Stimulated activated CD4-positive, alpha-beta T cell treated with anti-CD3 and anti-CD28 coated beads, Interleukin-4, amount 100 ng/mL, for 24 hours (primary cell): ENCODE results near the gene NUTM2F.
"Not testable (repeated sequence)": the region's sequence is repeated elsewhere in the genome, so short reads cannot be mapped to it uniquely, and the experiment has no call there.

Source experiments
- DNase-seq: peaks from one replicate; pipeline ENCODE4 v3.0.0-alpha.2; 2020

The NUTM2F gene

DNA sequence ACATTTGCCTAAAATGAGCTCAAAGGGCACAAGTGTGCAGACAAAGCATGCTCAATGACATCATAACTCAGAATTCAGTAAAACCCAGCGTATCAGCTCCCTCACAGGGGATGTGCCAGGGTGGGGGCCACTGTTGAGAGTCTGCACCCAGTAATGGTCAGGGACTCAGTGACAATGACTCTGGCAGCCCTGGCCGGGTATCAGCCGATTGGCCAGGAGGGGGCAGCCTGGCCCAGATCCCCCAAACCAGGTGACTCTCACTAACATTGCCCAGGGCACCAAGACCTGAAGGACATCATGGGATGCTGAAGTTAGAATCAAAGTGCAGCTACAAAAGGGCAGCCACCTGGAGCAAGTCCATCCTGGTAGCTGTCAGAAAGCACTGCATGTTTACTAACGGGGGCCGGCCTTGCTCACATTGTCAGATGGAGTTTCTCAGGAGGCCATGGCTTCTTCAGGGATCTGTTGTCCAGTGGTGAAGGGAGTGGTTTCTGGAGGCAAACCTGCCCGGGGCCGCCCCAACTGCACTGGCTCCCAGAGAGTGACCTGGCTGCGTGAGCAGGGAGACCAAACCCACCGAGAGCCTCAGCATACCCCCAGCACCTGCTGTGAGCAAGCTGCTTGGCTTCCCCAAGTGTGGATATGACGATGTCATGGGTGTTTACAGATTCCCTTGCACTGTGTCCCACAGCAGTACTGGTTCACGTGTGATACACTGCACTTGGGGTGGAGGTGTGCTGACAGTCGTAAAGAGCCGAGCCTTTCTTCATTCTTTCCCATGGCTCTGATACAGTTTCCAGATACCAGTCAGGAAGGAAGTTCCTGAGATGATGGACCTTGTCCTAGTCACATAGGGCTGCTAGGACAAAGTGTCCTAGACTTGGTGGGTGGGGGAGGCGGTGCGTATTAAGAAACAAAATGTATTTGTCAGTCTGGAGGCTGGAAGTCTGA, 13.1 kb downstream of the NUTM2F start:
- DNase-seq, result not testable (repeated sequence)

DNA sequence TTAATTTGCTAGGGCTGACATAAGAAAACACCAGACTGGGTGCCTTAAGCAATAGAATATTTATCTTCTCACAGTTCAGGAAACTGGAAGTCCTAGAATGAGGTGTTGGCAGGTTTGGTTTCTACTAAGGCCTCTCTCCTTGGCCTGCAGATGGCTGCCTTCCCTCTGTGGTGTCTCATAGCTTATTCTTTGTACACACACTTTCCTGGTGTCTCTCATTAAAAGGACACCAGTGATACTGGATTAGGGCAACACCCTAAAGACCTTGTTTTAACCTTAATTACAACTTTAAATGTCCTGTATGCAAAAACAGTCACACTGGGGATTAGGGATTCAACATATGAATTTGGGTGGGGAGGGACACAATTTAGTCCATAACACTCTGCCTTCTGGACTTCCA, 25.1 kb downstream of the NUTM2F start:
- DNase-seq, result no peak

DNA sequence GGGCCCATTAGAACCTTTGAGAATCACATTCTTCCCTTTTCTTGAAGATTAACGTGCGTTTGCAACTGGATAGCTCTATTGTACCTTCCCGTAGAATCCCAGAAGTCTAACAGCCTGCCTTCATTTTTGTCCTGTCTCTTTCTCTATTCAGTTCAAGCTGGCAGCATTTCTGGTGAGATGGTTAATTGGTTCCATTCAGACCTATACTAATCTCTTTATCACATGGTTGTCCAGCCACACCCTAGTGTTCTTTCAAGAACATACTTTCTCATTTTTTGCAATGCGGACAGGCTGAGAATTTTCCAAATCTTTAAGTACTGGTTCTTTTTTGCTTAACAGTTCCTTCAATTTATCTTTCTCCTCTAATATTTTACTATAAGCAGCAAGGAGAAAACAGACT, 26.0 kb downstream of the NUTM2F start:
- DNase-seq, result no peak

DNA sequence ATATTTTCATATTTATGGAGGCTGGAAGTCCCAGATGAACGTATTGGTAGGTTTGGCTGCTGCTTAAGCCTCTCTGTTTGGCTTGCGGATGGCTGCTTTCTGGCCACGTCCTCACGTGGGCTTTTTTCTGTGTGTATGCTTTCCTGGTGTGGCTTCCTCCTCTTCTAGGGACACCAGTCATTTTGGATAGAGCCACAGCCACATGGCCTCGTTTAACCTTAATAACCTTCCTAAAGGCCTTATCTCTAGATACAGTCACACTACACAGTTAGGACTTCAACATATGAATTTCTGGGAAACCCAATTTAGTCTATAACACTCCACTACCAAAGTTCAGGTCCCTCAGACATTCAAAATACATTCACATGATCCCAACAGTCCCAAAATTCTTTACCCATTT, 26.9 kb downstream of the NUTM2F start:
- no peak for DNase-seq

DNA sequence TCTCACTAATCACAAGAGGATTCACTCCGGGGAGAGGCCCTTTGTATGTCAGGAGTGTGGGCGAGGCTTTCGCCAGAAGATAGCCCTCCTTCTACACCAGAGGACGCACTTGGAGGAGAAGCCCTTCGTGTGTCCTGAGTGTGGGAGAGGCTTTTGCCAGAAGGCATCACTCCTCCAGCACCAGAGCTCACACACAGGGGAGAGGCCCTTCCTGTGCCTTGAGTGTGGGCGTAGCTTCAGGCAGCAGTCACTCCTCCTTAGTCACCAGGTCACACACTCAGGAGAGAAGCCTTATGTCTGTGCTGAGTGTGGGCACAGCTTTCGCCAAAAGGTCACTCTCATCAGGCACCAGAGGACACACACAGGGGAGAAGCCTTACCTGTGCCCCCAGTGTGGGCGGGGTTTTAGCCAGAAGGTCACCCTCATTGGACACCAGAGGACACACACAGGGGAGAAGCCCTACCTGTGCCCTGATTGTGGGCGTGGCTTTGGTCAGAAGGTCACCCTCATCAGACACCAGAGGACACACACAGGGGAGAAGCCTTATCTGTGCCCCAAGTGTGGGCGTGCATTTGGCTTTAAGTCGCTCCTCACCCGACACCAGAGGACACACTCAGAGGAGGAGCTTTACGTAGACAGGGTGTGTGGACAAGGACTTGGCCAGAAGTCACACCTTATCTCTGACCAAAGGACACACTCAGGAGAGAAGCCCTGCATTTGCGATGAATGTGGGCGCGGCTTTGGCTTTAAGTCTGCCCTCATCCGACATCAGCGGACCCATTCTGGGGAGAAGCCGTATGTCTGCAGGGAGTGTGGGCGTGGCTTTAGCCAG, 27.8 kb downstream of the NUTM2F start:
- no peak for DNase-seq

DNA sequence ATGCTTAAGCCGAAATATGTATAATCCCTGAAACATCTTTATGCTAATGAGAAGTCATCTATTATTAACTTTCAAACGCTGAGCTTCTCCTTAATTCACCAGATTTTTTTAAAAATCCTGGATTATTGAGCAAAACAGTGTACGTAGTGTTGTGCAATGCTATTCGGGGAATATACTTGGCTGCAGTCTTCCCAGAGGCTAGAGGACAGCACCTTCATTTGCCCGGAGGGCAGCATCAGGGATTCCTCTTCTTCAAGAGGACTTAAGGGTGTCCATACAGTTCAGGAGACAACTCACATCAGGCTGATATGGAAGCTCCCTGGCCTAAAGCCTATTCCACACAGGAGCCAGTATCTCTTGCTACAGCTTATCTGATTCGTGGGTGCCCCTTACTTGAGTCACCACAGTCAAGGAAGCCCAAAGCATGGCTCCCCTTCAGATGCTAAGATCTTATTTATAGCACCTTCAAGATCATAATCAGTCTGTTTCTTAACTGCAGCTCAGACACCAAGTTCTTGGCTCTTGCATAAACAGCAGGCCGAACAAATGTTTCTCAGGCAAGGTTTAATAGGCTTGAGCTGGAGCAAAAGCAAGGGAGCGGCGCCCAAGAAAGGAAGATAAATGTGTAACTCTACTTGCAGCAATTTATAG, 29.4 kb downstream of the NUTM2F start:
- DNase-seq, result no peak

DNA sequence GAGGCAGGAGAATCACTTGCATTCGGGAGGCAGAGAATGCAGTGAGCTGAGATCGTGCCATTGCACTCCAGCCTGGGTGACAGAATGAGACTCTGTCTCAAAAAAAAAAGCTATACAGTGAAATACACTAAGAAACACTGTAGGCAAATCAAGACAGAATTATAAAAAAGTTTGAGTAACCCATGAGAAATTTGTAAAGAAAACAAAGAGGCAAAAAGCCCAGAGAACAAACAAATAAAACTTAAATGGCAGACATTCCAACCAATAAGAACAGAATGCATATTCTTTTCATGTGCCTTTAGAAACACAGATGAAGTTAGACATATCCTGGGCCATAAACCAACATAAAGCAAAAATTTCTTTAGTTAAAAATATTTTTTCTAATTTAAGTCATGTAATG, 38.8 kb downstream of the NUTM2F start:
- DNase-seq, result no peak

DNA sequence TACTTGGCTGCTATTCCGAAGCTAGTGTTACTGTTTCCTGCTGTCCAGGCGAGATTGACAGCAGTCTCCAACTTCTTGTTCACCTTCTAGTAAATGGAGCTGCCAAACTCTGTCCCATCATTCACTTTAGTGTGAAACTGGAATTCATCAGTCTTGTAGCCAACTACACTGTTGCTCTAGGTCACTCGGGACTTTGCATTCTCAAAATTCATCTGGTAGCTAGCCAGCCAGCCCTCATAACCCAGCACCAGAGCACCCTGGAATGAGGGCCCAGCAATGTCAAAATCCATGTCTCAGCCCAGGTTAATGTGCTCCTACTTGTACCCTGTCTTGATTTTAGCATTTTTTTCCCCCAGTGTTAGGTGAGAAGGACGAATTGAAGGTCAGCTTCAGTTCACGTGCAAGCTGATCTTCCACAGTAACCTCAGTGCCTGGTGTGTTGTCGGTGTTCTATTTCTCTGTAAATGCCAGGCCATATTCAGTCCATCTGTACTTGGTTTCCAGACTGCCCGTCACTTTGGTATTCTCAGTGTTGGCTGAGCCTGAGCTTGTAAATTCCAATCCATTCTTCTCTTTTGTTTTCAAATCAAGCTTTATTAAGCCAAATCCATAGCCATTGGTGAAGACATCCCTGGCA, 40.4 kb downstream of the NUTM2F start:
- no peak for DNase-seq

DNA sequence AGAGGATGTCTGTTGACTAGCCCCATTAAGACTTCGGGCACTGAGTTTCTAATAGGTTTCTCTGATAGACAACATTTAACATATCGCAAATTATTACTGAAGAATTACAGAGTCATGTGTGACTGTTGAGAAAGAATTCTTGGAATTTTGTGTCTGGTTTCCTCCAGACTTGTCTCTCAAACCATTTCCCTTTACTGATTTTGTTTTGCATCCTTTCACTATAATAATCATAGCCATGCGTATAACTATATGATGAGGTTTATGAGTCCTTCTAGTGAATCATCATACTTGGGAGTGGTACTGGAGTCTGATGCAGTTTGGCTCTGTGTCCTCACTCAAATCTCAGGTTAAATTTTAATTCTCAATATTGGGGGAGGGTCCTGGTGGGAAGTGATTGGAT, 42.3 kb downstream of the NUTM2F start:
- no peak for DNase-seq

DNA sequence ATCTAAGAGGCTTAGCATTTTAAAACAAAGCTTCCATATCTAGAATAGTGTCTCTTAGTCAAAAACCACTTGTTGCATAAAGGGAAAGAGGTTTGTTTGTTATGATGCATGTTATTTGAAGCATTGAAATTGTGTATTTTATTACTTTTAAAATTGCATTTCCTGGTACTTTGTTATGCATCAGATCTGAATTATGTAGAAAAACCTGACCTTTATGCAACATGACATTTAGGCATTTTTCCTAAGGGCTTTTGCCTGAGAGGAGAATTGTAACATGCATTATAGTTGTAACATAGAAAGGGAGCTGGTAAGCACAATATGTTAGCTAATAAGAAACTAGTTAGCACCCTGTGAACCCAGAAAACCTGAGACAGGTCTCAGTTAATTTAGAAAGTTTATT, 47.3 kb downstream of the NUTM2F start:
- no peak for DNase-seq

DNA sequence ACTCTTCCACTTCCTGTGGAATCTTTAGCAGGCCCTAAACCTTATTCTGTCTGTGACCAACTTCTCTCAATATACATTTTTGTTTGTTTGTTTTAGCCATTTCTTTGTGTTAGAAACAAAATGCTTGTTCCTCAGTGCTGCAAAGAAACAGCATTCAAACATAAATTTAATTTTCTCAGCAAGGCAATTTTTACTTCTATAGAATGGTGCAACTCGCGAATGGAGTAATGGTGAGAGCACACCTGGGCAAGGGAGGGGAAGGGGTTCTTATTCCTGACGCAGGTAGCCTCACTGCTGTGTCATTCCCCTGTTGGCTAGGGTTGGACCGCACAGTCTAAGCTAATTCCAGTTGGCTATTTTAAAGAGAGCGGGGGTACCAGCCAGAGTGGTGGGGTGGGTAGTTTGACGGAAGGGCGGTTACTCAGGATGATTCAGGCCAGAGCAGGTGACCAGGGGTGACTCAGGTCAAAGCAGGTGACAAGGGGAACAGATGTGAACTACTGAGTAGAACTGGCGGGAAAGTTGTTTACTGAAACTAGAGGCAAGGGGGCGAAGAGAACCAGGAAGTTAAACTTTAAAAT, 47.9 kb downstream of the NUTM2F start:
- DNase-seq, result no peak

DNA sequence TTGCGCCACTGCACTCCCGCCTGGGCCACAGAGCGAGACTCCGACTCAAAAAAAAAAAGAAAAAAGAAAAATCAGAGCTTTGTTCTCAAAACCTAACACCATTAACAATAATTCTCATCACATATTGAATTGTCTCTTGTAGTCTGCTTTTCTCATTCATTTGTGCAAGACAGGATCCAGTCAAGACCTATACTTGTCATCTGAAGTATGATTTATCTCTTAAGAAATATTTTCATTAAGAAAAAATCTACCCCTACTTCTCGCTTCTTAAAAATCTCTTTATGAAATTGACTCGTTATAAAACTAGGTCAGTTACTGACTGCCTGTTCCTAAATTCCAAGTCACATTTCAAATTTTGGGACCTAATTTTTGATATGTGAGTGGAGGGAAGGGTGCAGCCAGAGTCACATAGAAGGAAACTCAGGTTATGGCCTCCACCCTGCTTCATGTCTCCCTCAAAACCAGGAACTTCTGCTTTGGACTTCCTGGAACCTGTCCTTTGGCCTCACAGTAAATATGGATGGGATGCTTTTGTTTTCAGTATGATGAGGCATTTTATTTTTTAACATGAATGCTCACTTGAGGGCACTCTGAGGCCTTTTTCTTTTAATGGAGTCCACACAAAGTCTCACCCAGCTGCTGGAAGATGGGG, 50.4 kb downstream of the NUTM2F start:
- no peak for DNase-seq

DNA sequence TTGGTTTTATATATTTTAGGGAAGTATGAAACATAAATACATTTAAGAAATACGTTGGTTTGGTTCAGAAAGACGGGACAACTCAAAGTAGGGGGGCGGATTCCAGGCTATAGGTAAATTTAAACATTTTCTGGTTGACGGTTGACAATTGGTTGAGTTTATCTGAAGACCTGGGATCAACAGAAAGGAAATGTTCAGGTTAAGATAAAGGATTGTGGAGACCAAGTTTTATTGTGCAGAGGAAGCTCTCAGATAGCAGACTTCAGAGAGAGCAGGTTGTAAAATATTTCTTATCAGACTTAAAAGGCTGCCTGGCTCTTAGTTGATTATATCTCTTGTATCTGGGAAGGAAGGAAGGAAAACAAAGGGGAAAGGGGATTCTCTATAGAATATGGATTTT, 51.4 kb downstream of the NUTM2F start:
- not testable (repeated sequence) for DNase-seq

DNA sequence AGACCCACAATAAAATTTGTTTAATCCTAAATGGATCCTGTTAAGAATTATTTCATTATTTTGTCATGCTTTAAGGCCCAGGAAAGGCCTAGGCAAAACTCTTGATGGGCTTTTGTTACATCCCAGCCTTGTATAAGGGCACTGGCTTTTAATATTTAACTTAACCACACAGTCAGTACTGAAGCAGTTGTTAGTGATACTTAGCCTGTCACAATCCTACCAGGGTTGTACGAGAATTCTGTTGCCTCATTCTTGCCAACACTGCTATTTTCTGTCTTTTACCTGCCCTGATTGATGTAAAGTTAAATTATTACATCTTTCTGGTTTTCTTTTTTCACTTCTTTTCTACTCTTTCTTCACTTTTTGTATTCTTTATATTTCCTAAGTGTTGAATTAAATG, 58.4 kb downstream of the NUTM2F start:
- DNase-seq, result no peak

DNA sequence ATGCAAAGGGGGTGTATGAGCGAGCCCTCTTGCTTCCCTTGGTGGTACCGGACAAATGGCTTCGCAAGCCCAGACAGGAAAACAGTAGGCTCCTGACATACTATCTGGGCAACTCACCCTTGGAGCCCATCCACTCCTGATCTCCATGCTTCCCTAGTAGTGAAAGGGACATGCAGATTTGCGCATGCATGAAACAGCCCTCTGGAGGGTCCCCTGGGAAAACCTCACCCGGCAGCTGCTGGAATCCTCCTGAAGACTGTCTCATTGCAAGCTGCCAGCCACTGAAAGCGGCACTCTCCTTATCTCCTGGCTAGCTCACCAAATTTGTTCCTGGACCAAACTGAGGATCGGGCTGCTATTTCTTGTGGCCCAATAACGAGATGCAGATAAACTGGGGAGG, 59.2 kb downstream of the NUTM2F start:
- DNase-seq, result no peak
